ENCODE data around the gene NID2. TPM values are rescaled to one million over a fixed set of nuclear protein-coding genes. Genes with fewer than 3 reads are reported as not detected.
A peak's percentile ranks its signal among the peaks of the same experiment; 100 is the strongest.

Gene NID2
- total and polyA plus RNA-seq, 2 of the 4 experiments (the other 2 are of a cell fraction): 101 to 303 TPM

GRCh38 chr14:51990488-51990887, 78.4 kb downstream of the NID2 start:
- POLR2A ChIA-PET (ENCODE audit: unreplicated experiment): interaction anchor here (1.1 kb wide), 1 partner anchor 135 kb away, joined by 3 read pairs; no protein-coding TSS in a partner anchor

More at GRCh38 chr14:51990488-51990887, 78.4 kb downstream of the NID2 start:
- CTCF ChIA-PET: no interaction called here
- H3K4me1 ChIP-seq (ENCODE audit: control insufficient read depth, insufficient read depth, low read length): peaks cover 2% of the 10 kb centered on the region; the same call in 1 of the 2 replicates
- BruUV-seq (replicated peaks): no TSS peak
- no peak overlapping the region for H4K91ac ChIP-seq (ENCODE audit: insufficient read depth, low read depth, low read length)
- H4K5ac ChIP-seq (ENCODE audit: low read depth, low read length): no peak overlapping the region
- no peak for ATAC-seq (ENCODE audit: low read depth)
- no peak overlapping the region for H3K4ac ChIP-seq (ENCODE audit: low read depth, low read length)
- no peaks in the 10 kb centered on the region for H3K27me3 ChIP-seq (ENCODE audit: control insufficient read depth, insufficient read depth, low read length)
- H2BK20ac ChIP-seq (ENCODE audit: low read depth, low read length): no peak overlapping the region
- no CpG with 5 or more reads among the region's 3 CpGs for WGBS, 2 experiments (ENCODE audit: extremely low coverage in 2 of 2, insufficient read length in 1 of 2)
- no peak overlapping the region for H3K27ac ChIP-seq (ENCODE audit: insufficient read depth, low read length)
- no peak overlapping the region for H3K18ac ChIP-seq (ENCODE audit: low read depth, low read length)
- in situ Hi-C loops (cut with MboI; ENCODE audit: low sequenced_read_pairs): no loop called here
- H3K14ac ChIP-seq (replicated peaks; ENCODE audit: low read depth, low read length): peak overlapping the region; percentile 93; the same call in 1 of the 2 replicates
- no peak for DNase-seq
- H4K8ac ChIP-seq (ENCODE audit: low read depth in 2 of 2, low read length in 2 of 2): no peak overlapping the region
- H2AK5ac ChIP-seq (ENCODE audit: low read depth, low read length): no peak overlapping the region
- dilution Hi-C loops (cut with HindIII; ENCODE audit: low sequenced_read_pairs, unreplicated experiment): no loop called here
- peaks cover 7 to 36% of the 10 kb centered on the region in 2 experiments for H3K79me1 ChIP-seq (ENCODE audit: low read depth in 1 of 2, low read length in 2 of 2)
- no peak overlapping the region for H2BK15ac ChIP-seq (ENCODE audit: low read depth, low read length)
- TF ChIP-seq SMC3 (IDR thresholded peaks at IDR 0.05; ENCODE audit: low read depth, low read length) (no peak), CHD1 (IDR thresholded peaks at IDR 0.05; ENCODE audit: low read depth, low read length) (no peak), ELK1 (IDR thresholded peaks at IDR 0.05; ENCODE audit: borderline replicate concordance, low read depth, low read length) (no peak), RAD21 (IDR thresholded peaks at IDR 0.05; ENCODE audit: low read length) (no peak), USF2 (IDR thresholded peaks at IDR 0.05; ENCODE audit: low read depth, low read length) (no peak), NFE2L2 (IDR thresholded peaks at IDR 0.05; ENCODE audit: low read depth, low read length) (no peak), MXI1 (IDR thresholded peaks at IDR 0.05; ENCODE audit: borderline replicate concordance, low read depth, low read length) (no peak), MAFK (IDR thresholded peaks at IDR 0.05; ENCODE audit: low read depth, low read length) (no peak), POLR2A (IDR thresholded peaks at IDR 0.05; ENCODE audit: low read depth, low read length) (no peak), BHLHE40 (IDR thresholded peaks at IDR 0.05; ENCODE audit: low read depth, low read length) (no peak), MAZ (IDR thresholded peaks at IDR 0.05; ENCODE audit: borderline replicate concordance, low read depth, low read length) (no peak), CEBPB (IDR thresholded peaks at IDR 0.05; ENCODE audit: low read depth, low read length) (no peak), FOS (IDR thresholded peaks at IDR 0.05; ENCODE audit: low read depth, low read length) (no peak), RCOR1 (IDR thresholded peaks at IDR 0.05; ENCODE audit: insufficient replicate concordance, low read length) (no peak), CTCF (conservative IDR thresholded peaks at IDR 0.05; ENCODE audit: low read depth, low read length) (no peak), RFX5 (IDR thresholded peaks at IDR 0.05; ENCODE audit: low read depth, low read length) (no peak)
- H3K4me2 ChIP-seq (ENCODE audit: low read depth, low read length): peak overlapping the region; percentile 87
- peaks cover 3% of the 10 kb centered on the region for H3K9me1 ChIP-seq (ENCODE audit: insufficient read depth, low read length)
- no peak overlapping the region for H2BK120ac ChIP-seq (ENCODE audit: low read depth, low read length)
- peak overlapping the region; percentile 78; the same call in 1 of the 2 replicates for H3K9ac ChIP-seq (ENCODE audit: low read depth, low read length)
- H2AK9ac ChIP-seq (replicated peaks; ENCODE audit: low read depth, low read length, poor library complexity): no peak overlapping the region
- no peak overlapping the region for H3K56ac ChIP-seq (ENCODE audit: extremely low read depth, insufficient read depth, low read length)
- intact Hi-C loops (cut with micrococcal nuclease): loop anchor here (10.0 kb wide), 1 partner anchor 464 kb away; no protein-coding TSS in a partner anchor
- no peak overlapping the region for H2BK5ac ChIP-seq (ENCODE audit: low read depth, low read length, poor library complexity, severe bottlenecking)
- H3K4me3 ChIP-seq (ENCODE audit: insufficient read depth, low read depth, low read length): peak overlapping the region; percentile 86
- peaks cover 6% of the 10 kb centered on the region for H3K36me3 ChIP-seq (ENCODE audit: control insufficient read depth, insufficient read depth, low read length)
- H2AFZ ChIP-seq (replicated peaks; ENCODE audit: low read length, poor library complexity): no peak overlapping the region
- no peaks in the 10 kb centered on the region; the same call in 1 of the 2 replicates for H4K20me1 ChIP-seq (ENCODE audit: insufficient read depth, low read length)
- H3K23ac ChIP-seq (ENCODE audit: low read depth, low read length): 0 out of 2 replicates have a peak overlapping the region, but pooled peaks have one; percentile 90
- no peaks in the 10 kb centered on the region for H3K9me3 ChIP-seq (ENCODE audit: control insufficient read depth, insufficient read depth, low read length)
